Lower leg skin (tissue), 3 donors: ENCODE results near the gene DAP3.

Experiments used
- CTCF ChIP-seq, 3 donors: fragments of 450-650 bp; IDR thresholded peaks; one replicate each; pipeline ENCODE4 v1.5.1; 2016; ENCODE audit warnings: antibody characterized with exemption in 3 of 3, mild to moderate bottlenecking in 3 of 3, moderate library complexity in 2 of 3
- POLR2A ChIP-seq, 2 donors: fragments of 450-650 bp; IDR thresholded peaks; one replicate each; pipeline ENCODE4 v1.6.1; 2016 to 2017; ENCODE audit warnings: antibody characterized with exemption in 2 of 2, mild to moderate bottlenecking in 1 of 2, moderate library complexity in 1 of 2

GRCh38 chr1:155691992-155692528 is 3.2 kb downstream of the DAP3 start:
- TF ChIP-seq CTCF (IDR thresholded peaks at IDR 0.05) (no peak), POLR2A (IDR thresholded peaks at IDR 0.05) (no peak)
